Muscle of leg (tissue), 11 donors: Measurements from ENCODE around the gene IGF2R. TPM values are rescaled to one million over a fixed set of nuclear protein-coding genes. Genes with fewer than 3 reads are reported as not detected.

ENCODE experiments used
- DNase-seq: peaks from one replicate; pipeline ENCODE4 v3.0.0; 2013
- H3K27ac ChIP-seq: one replicate; pipeline ENCODE4 v1.5.1; 2013; ENCODE audit warnings: mild to moderate bottlenecking, low read length, control low read depth
- H3K27me3 ChIP-seq: one replicate; pipeline ENCODE4 v1.6.1; 2013; ENCODE audit warnings: low read length; ENCODE audit not compliant: control insufficient read depth, insufficient read depth
- H3K36me3 ChIP-seq: one replicate; pipeline ENCODE4 v1.6.1; 2013; ENCODE audit warnings: low read length; ENCODE audit not compliant: control insufficient read depth, insufficient read depth
- H3K4me1 ChIP-seq: one replicate; pipeline ENCODE4 v1.6.1; 2013; ENCODE audit warnings: low read length; ENCODE audit not compliant: control insufficient read depth, insufficient read depth
- H3K4me3 ChIP-seq: one replicate; pipeline ENCODE4 v1.5.1; 2013; ENCODE audit warnings: low read length, control low read depth
- H3K9me3 ChIP-seq: replicated peaks from 2 replicates; pipeline ENCODE4 v1.6.1; 2013; ENCODE audit warnings: low read depth, low read length; ENCODE audit not compliant: control insufficient read depth
- WGBS: methylation state at CpG from one replicate; pipeline ENCODE4 v1.1.5; 2013; ENCODE audit warnings: missing lambda C conversion rate; ENCODE audit not compliant: insufficient coverage; 5-methylcytosine and 5-hydroxymethylcytosine counted together
- polyA plus RNA-seq, 8 donors: library from polyadenylated mRNA; unstranded; fragments of 120-200 nt; gene quantifications; one replicate each; pipeline versions ENCODE4 v1.2.1 to v1.2.3, GENCODE V29; 2013; ENCODE audit warnings: inconsistent platforms in 1 of 8, low replicate concordance in 1 of 8; ENCODE audit not compliant: insufficient read length in 8 of 8, insufficient read depth in 1 of 8
- total RNA-seq: library from RNA; stranded (reverse); fragments of 120-200 nt; gene quantifications from one replicate; pipeline ENCODE4 v1.2.4, GENCODE V29; 2013

IGF2R gene
- total and polyA plus RNA-seq, 9 donors, result 66.6 to 133 (median 123) TPM

DNA sequence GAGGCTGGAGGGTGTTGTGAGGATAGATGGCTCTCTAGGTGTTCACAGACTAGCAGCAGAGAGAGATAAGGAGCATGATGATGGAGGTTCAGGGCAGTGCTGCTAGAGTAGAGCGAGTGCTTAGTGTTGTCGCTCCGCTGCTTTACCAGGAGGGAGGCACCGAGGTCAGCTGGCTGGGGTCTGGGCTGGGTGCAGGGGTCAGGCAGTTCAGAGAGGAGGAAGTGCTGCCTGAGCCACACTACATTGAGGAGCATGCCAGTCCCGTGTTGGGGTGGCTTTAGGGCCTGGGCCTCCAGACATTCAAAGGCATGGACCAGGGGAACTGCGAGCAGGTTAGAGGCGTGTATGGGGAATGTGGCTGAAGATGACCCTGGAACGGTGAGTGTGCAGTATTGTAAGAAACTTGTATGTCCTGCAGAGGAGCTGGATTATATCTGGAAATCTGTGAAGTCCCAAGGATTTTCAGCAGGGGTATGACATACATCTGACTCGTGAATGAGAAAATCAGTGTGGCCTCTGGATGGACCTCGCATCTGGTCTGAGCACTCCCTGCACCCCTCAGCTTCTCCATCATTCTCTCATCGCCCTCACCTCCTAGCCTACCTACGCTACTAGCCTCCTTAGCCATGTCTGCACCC is 66.9 kb downstream of the IGF2R start:
- H3K4me3 ChIP-seq, result no peak overlapping the region
- peak overlapping the region; percentile 62 for H3K27ac ChIP-seq
- no peak for DNase-seq
- H3K27me3 ChIP-seq, result no peaks in the 10 kb centered on the region
- H3K4me1 ChIP-seq, result peaks cover 48% of the 10 kb centered on the region
- H3K9me3 ChIP-seq, result no peaks in the 10 kb centered on the region
- H3K36me3 ChIP-seq, result peaks cover 76% of the 10 kb centered on the region
- 89% methylated on average over 11 of the region's 12 CpGs for WGBS

GRCh38 chr6:160036331-160036695 is 67.4 kb downstream of the IGF2R start:
- Histone ChIP-seq H3K4me3 (no peak overlapping the region), H3K27me3 (no peaks in the 10 kb centered on the region), H3K4me1 (peaks cover 44% of the 10 kb centered on the region), H3K27ac (peak overlapping the region; percentile 62), H3K9me3 (no peaks in the 10 kb centered on the region), H3K36me3 (peaks cover 79% of the 10 kb centered on the region)
- DNase-seq, result no peak
- WGBS, result 68% methylated on average over 2 of the region's 6 CpGs

DNA sequence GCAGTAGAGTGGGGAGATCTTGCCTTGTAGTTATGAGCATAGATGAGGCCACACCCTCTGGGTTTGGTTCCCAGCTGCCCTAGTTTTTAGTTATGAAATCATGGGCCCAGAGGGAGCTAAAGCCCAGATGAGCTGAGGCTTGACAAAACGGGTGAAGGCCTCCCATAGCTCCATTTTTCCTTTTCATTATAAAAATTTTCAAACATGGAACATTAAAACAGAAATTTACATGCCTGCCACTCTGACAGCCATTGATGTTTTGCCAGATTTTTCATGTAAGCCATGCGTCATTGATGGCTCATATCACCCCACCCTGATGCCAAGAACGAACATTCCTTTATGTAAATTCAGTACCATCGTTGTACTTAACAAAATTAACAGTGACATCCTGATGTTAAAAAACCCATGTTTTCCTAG is 67.9 kb downstream of the IGF2R start:
- Histone ChIP-seq H3K27me3 (no peaks in the 10 kb centered on the region), H3K27ac (peak overlapping the region; percentile 62), H3K9me3 (no peaks in the 10 kb centered on the region), H3K4me3 (no peak overlapping the region), H3K36me3 (peaks cover 79% of the 10 kb centered on the region), H3K4me1 (peaks cover 44% of the 10 kb centered on the region)
- DNase-seq, result peak; percentile 54
- 25% methylated on average over 2 of the region's 4 CpGs for WGBS

DNA sequence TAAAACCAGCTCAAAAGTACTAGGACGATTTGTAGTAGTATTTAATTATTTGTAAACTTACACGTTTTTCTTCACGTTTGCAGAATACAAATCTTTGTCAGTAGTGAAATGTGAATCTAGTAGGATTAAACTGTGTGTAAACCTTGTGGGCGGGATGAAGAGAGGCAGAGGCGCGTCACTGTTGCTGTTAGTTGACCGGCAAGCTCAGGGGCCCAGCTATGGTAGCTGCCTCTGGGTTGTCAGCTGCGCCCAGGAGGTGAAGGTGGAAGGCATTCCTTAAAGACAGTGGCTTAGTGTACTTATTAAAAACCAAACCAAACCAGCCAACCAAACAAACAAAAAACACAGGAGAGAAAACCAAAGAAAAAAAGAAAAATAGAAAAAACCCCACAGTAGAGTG is 69.6 kb downstream of the IGF2R start:
- no peak overlapping the region for H3K4me3 ChIP-seq
- no peaks in the 10 kb centered on the region for H3K9me3 ChIP-seq
- H3K4me1 ChIP-seq, result peaks cover 39% of the 10 kb centered on the region
- no peak for DNase-seq
- WGBS, result 76% methylated on average over 4 of the region's 8 CpGs
- H3K36me3 ChIP-seq, result peaks cover 83% of the 10 kb centered on the region
- H3K27ac ChIP-seq, result no peak overlapping the region
- no peaks in the 10 kb centered on the region for H3K27me3 ChIP-seq

DNA sequence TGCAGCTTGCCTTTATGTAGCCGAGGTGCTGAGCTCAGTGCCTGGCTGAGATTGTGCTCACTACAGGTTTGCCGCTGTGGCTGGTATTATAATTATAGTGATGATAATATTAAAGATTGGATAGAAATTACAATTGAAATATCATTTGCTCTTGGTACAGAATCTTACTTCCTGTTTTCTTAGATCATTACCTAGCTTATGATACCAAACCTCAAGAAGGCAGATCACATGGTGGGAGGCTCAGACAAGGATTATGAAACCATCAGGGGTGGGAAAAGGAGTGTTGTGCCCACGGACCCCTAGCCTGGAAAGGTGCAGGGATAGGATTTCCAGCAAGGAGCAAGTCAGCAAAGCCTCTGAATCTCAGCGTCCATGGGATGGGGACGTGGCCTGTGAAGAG is 70.6 kb downstream of the IGF2R start:
- H3K4me1 ChIP-seq, result peaks cover 35% of the 10 kb centered on the region
- no peak for DNase-seq
- 77% methylated on average over 4 of the region's 5 CpGs for WGBS
- no peak overlapping the region for H3K4me3 ChIP-seq
- no peaks in the 10 kb centered on the region for H3K27me3 ChIP-seq
- no peak overlapping the region for H3K27ac ChIP-seq
- H3K9me3 ChIP-seq, result no peaks in the 10 kb centered on the region
- peaks cover 84% of the 10 kb centered on the region for H3K36me3 ChIP-seq

- Histone ChIP-seq H3K27ac (no peak overlapping the region), H3K4me3 (no peak overlapping the region), H3K9me3 (no peaks in the 10 kb centered on the region), H3K27me3 (no peaks in the 10 kb centered on the region), H3K36me3 (peaks cover 82% of the 10 kb centered on the region), H3K4me1 (peaks cover 29% of the 10 kb centered on the region)
- WGBS, result 86% methylated on average over 4 of the region's 4 CpGs
- DNase-seq, result no peak
These were observed 71.2 kb downstream of the IGF2R start for GRCh38 chr6:160040055-160040454.

GRCh38 chr6:160040527-160041264 is 71.8 kb downstream of the IGF2R start:
- Histone ChIP-seq H3K27ac (no peak overlapping the region), H3K4me1 (peaks cover 24% of the 10 kb centered on the region)

GRCh38 chr6:160041608-160042007 is 72.7 kb downstream of the IGF2R start:
- no peak overlapping the region for H3K4me3 ChIP-seq
- H3K27me3 ChIP-seq, result no peaks in the 10 kb centered on the region
- H3K36me3 ChIP-seq, result peaks cover 81% of the 10 kb centered on the region
- DNase-seq, result peak; percentile 76
- no peaks in the 10 kb centered on the region for H3K9me3 ChIP-seq
- peaks cover 16% of the 10 kb centered on the region for H3K4me1 ChIP-seq
- H3K27ac ChIP-seq, result no peak overlapping the region
- 65% methylated on average over 2 of the region's 6 CpGs for WGBS

More at GRCh38 chr6:160040527-160041264, 71.8 kb downstream of the IGF2R start:
- Histone ChIP-seq H3K9me3 (no peaks in the 10 kb centered on the region), H3K27me3 (no peaks in the 10 kb centered on the region), H3K36me3 (peaks cover 82% of the 10 kb centered on the region), H3K4me3 (no peak overlapping the region)
- WGBS, result 94% methylated on average over 11 of the region's 19 CpGs
- no peak for DNase-seq

DNA sequence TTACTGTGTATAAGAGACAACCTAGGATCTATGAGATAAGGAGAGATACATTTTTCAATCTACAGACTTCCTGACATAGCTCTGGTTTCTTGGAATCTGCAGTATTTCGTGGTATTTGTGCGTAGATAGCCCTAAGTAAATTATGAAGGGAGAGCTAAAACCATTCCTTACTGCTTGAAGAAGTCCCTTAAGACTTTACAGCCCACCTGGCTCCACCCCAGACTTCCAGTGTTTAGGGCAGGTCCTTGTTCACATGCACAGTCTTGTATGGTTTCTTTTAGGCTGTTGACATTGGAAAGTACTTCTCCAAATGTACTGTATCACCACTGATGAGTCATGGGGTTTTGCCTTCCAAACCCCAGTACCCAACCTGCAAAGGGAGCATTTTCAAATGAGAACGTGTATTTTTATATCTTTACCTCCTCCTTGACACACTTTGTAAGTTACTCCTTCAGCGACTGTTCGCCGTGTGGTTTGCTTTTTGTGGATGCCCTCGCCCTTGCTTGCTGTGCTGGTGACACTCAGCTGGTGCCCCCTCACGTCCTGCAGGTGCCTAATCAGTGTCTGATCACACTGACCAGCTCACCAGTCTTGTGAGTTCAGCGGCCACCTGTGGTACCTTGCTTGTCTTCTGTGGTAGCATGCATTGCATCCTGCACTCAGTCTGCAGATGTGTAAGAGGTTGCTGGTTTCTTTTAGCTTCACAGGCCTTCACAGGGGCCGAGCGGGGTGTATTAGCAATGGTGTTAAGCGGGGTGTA is 73.3 kb downstream of the IGF2R start:
- Histone ChIP-seq H3K4me1 (peaks cover 11% of the 10 kb centered on the region), H3K27ac (no peak overlapping the region), H3K4me3 (no peak overlapping the region), H3K9me3 (no peaks in the 10 kb centered on the region), H3K36me3 (peaks cover 86% of the 10 kb centered on the region), H3K27me3 (no peaks in the 10 kb centered on the region)
- WGBS, result 91% methylated on average over 9 of the region's 12 CpGs
- no peak for DNase-seq

DNA sequence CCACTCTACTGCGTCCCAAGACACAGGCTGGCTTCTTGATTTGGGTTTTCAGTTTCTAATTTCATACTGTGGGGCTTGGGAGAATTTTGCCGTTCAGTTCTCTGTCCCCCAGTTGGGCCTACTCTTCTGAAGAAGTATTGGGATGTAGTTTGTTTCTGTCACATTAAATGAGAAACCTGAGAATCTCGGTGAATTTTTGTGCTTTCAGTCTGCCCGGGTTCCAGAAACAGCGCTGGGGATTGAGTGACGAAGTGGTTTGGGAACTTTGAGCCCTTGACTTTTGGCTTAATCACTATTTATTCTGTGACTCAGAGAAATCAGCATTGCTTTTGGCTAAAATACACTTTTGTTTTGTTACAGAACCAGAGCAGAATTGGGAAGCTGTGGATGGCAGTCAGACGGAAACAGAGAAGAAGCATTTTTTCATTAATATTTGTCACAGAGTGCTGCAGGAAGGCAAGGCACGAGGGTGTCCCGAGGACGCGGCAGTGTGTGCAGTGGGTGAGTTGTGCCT is 74.0 kb downstream of the IGF2R start:
- 78% methylated on average over 5 of the region's 11 CpGs for WGBS
- Histone ChIP-seq H3K9me3 (no peaks in the 10 kb centered on the region), H3K4me1 (peaks cover 12% of the 10 kb centered on the region), H3K27ac (no peak overlapping the region), H3K27me3 (no peaks in the 10 kb centered on the region), H3K4me3 (no peak overlapping the region), H3K36me3 (peaks cover 90% of the 10 kb centered on the region)
- DNase-seq, result no peak
